B cell (primary cell): Measurements from ENCODE around the gene F13A1. TPM values are rescaled to one million over a fixed set of nuclear protein-coding genes. Genes with fewer than 3 reads are reported as not detected.

ENCODE experiments used
- ATAC-seq: fragments of 200-7000 bp; cut with Tn5 transposase; one replicate; pipeline ENCODE4 v1.10.0; 2021; ENCODE audit warnings: low read depth, mild to moderate bottlenecking, moderate number of reproducible peaks, moderate library complexity
- CTCF ChIA-PET: fragments of 350-600 bp; sonication (Branson Sonifier 250); formaldehyde crosslinking; loops from one replicate; lab custom pipeline; 2021; ENCODE audit warnings: antibody characterized with exemption, inconsistent platforms; lab: Charles Lee
- POLR2A ChIA-PET: fragments of 350-600 bp; sonication (Branson Sonifier 250); formaldehyde crosslinking; loops from one replicate; lab custom pipeline; 2021; ENCODE audit warnings: antibody characterized with exemption; lab: Charles Lee
- DNase-seq: peaks from one replicate; pipeline ENCODE4 v3.0.0; 2013
- H2AFZ ChIP-seq: 2 replicates; pipeline ENCODE4 v1.6.1; 2012; ENCODE audit warnings: mild to moderate bottlenecking, low read depth, low read length; ENCODE audit not compliant: insufficient read depth, poor library complexity, severe bottlenecking
- H3K27ac ChIP-seq, 2 donors: 1 replicate in 1 of 2; 2 replicates in 1 of 2; pipeline ENCODE4 v1.5.1; 2012 to 2013; ENCODE audit warnings: low read length in 2 of 2, mild to moderate bottlenecking in 2 of 2, moderate library complexity in 1 of 2
- H3K27me3 ChIP-seq, 4 experiments: fragments of 200-600 bp in 1 of 4; sonication (generic) in 1 of 4; replicated peaks in 1 of 4; 1 replicate in 2 of 4; 2 replicates in 2 of 4; pipeline versions ENCODE4 v1.6.1 to v1.7.0; 2013 to 2016; ENCODE audit warnings: low read length in 3 of 4, mild to moderate bottlenecking in 2 of 4, mixed read lengths in 1 of 4, moderate library complexity in 1 of 4; ENCODE audit not compliant: insufficient read depth in 4 of 4, control insufficient read depth in 3 of 4; ENCODE audit errors: control extremely low read depth in 1 of 4
- H3K36me3 ChIP-seq, 2 experiments: replicated peaks in 1 of 2; 1 replicate in 1 of 2; 2 replicates in 1 of 2; pipeline versions ENCODE4 v1.6.1 to v1.7.1; 2013; ENCODE audit warnings: low read length in 1 of 2; ENCODE audit not compliant: insufficient read depth in 2 of 2, control insufficient read depth in 1 of 2; ENCODE audit errors: control extremely low read depth in 1 of 2, extremely low read depth in 1 of 2
- H3K4me1 ChIP-seq, 2 donors: fragments of 200-600 bp in 1 of 2; sonication (generic) in 1 of 2; 1 replicate in 1 of 2; 2 replicates in 1 of 2; pipeline versions ENCODE4 v1.5.1 to v1.6.1; 2013 to 2017; ENCODE audit warnings: low read length in 2 of 2; ENCODE audit not compliant: control insufficient read depth in 2 of 2, insufficient read depth in 2 of 2
- H3K4me2 ChIP-seq: replicated peaks from 2 replicates; pipeline ENCODE3; 2012; ENCODE audit warnings: mild to moderate bottlenecking, low read depth, low read length; ENCODE audit not compliant: poor library complexity, severe bottlenecking
- H3K4me3 ChIP-seq, 5 experiments: fragments of 200-600 bp in 1 of 5; sonication (generic) in 1 of 5; 1 replicate in 3 of 5; 2 replicates in 2 of 5; pipeline versions ENCODE4 v1.5.1 to v1.7.0; 2011 to 2016; ENCODE audit warnings: low read length in 4 of 5, mild to moderate bottlenecking in 4 of 5, low read depth in 2 of 5, control low read depth in 1 of 5, moderate library complexity in 1 of 5; ENCODE audit not compliant: insufficient read depth in 1 of 5; ENCODE audit errors: control extremely low read depth in 1 of 5, extremely low read depth in 1 of 5
- H3K79me2 ChIP-seq: fragments of 200-600 bp; sonication (generic); one replicate; pipeline ENCODE4 v1.6.0; 2016; ENCODE audit warnings: low read length; ENCODE audit not compliant: control insufficient read depth, insufficient read depth
- H3K9ac ChIP-seq: fragments of 200-600 bp; sonication (generic); 2 replicates; pipeline ENCODE4 v1.6.1; 2017; ENCODE audit warnings: mild to moderate bottlenecking, low read length, moderate library complexity
- H3K9me3 ChIP-seq, 3 donors: one replicate each; pipeline versions ENCODE4 v1.6.1 to v1.7.1; 2013; ENCODE audit warnings: low read length in 2 of 3; ENCODE audit not compliant: control insufficient read depth in 2 of 3, insufficient read depth in 1 of 3; ENCODE audit errors: control extremely low read depth in 1 of 3
- H4K20me1 ChIP-seq: 2 replicates; pipeline ENCODE4 v1.6.0; 2012; ENCODE audit warnings: mild to moderate bottlenecking, low read length; ENCODE audit not compliant: insufficient read depth, control insufficient read depth, poor library complexity, severe bottlenecking
- H3K27ac Mint-ChIP-seq: one replicate; pipeline ENCODE4 v1.8.0; 2021; ENCODE audit warnings: mixed read lengths
- H3K27me3 Mint-ChIP-seq: one replicate; pipeline ENCODE4 v1.8.0; 2021; ENCODE audit warnings: mixed read lengths
- H3K4me1 Mint-ChIP-seq: one replicate; pipeline ENCODE4 v1.8.0; 2021; ENCODE audit warnings: mixed read lengths
- H3K4me3 Mint-ChIP-seq: one replicate; pipeline ENCODE4 v1.8.0; 2021; ENCODE audit warnings: mixed read lengths
- H3K9me3 Mint-ChIP-seq: one replicate; pipeline ENCODE4 v1.8.0; 2022; ENCODE audit warnings: mixed read lengths; ENCODE audit not compliant: insufficient read depth
- EZH2 ChIP-seq: IDR thresholded peaks from 2 replicates; pipeline ENCODE4 v1.6.1; 2012; ENCODE audit warnings: borderline replicate concordance, low read depth, mild to moderate bottlenecking, moderate library complexity, low read length; ENCODE audit not compliant: insufficient read depth, poor library complexity, severe bottlenecking
- WGBS: methylation state at CpG from one replicate; pipeline ENCODE4 v1.1.5; 2013; ENCODE audit warnings: missing lambda C conversion rate; ENCODE audit not compliant: insufficient coverage; 5-methylcytosine and 5-hydroxymethylcytosine counted together
- intact Hi-C: fragments of 100-400 bp; cut with micrococcal nuclease; formaldehyde crosslinking; loops from one replicate; pipeline ENCODE4 v1.10.0; 2022
- polyA plus RNA-seq: library from polyadenylated mRNA; depleted of rRNA; stranded (reverse); fragments of >200 nt; gene quantifications from 2 replicates; pipeline ENCODE4 v1.2.3, GENCODE V29; 2012
- total RNA-seq, 2 donors: library from RNA; stranded (reverse); fragments of 120-200 nt in 1 of 2; gene quantifications; 1 replicate in 1 of 2; 2 replicates in 1 of 2; pipeline versions ENCODE4 v1.2.3 to v1.2.4, GENCODE V29; 2013 to 2022
- TF ChIP-seq, protein P1 (sequence below): fragments of 200-600 bp; IDR thresholded peaks from one replicate; pipeline ENCODE4 v1.8.0; 2022; ENCODE audit warnings: antibody characterized with exemption, mild to moderate bottlenecking

Gene F13A1
- total and polyA plus RNA-seq, 2 donors (not counting 1 experiment from before 2014, with no cell fraction given) = 0.43 to 2.0 TPM

DNA sequence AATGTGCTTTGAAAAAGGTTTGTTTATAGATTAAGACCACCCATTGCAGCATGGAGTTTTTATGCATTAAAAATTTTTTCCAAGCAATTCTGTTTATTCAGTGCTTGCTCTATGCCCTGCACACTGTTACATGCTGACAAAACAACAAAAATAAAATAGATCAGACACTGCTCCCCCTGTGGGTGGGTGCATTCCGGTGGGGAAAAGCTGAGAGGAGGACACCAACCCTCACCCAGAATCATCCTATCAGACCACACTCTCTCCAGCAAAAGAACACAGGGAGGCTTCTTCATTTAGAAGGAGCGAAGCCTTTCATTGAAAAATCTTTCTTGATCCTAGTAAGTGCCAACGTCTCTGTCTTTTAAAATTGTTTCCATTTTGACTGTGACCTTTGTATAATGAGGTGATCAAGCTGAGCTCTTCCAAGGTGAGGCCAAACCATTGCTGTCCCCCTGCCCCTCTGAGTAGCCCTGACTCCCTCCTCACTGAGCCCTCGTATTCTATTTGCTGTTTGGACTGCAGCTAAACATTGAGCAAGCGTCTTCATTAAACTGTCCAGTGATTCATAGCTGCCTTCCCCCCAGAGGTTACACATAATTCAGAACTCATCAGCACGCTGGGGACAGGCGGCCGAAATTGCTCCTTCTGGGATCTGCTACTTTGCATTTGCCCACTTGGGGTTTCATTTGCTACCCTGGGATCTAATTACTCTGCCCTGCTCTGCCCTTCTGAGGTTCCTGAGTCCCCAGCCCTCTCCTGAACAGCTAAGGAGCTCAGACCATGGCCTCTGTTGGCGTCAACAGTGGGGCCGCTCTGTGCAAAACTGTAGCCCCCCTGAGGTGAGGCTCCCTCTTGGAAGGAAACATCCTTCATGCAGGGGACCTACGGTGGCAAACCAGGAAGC lies 102.4 kb downstream of the F13A1 start:
- no peaks in the 10 kb centered on the region for H3K4me1 ChIP-seq
- ATAC-seq = no peak
- POLR2A ChIA-PET = no interaction called here
- TF ChIP-seq, protein P1, sequence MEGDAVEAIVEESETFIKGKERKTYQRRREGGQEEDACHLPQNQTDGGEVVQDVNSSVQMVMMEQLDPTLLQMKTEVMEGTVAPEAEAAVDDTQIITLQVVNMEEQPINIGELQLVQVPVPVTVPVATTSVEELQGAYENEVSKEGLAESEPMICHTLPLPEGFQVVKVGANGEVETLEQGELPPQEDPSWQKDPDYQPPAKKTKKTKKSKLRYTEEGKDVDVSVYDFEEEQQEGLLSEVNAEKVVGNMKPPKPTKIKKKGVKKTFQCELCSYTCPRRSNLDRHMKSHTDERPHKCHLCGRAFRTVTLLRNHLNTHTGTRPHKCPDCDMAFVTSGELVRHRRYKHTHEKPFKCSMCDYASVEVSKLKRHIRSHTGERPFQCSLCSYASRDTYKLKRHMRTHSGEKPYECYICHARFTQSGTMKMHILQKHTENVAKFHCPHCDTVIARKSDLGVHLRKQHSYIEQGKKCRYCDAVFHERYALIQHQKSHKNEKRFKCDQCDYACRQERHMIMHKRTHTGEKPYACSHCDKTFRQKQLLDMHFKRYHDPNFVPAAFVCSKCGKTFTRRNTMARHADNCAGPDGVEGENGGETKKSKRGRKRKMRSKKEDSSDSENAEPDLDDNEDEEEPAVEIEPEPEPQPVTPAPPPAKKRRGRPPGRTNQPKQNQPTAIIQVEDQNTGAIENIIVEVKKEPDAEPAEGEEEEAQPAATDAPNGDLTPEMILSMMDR = no peak
- no peak for TF ChIP-seq EZH2
- Mint-ChIP-seq H3K27ac (no peak overlapping the region), H3K27me3 (peaks cover 18% of the 10 kb centered on the region), H3K4me1 (no peaks in the 10 kb centered on the region), H3K4me3 (no peak overlapping the region), H3K9me3 (no peaks in the 10 kb centered on the region)
- no peaks in the 10 kb centered on the region for H3K79me2 ChIP-seq
- no peak overlapping the region for H2AFZ ChIP-seq
- no peak overlapping the region for H3K4me2 ChIP-seq
- no peaks in the 10 kb centered on the region for H3K9me3 ChIP-seq
- 89% methylated on average over 9 of the region's 11 CpGs for WGBS
- intact Hi-C loops = no loop called here
- no peak overlapping the region for H3K9ac ChIP-seq
- no peaks in the 10 kb centered on the region for H3K27me3 ChIP-seq
- no peaks in the 10 kb centered on the region for H4K20me1 ChIP-seq
- DNase-seq = no peak
- no peaks in the 10 kb centered on the region for H3K36me3 ChIP-seq
- H3K4me3 ChIP-seq = no peak overlapping the region
- CTCF ChIA-PET = no interaction called here
- H3K27ac ChIP-seq = no peak overlapping the region

DNA sequence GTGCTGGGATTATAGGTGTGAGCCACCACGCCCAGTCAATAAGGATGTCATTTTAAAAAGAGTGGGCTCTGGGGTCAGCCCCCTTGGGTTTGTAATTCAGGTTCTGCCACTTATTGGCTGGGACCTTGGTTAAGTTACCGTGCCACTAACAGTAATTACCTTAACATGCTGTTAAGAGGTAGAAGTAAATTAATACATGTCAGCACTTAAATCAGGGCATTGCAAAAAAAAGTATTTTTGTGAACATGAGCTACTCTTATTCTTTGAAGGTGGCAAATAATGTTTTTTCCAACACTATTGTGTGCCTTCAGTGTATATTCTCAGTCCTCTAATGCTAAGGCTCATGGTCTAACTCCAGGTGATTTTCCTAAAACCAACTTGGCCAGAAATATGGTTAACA lies 109.5 kb downstream of the F13A1 start:
- Histone ChIP-seq H3K36me3 (no peaks in the 10 kb centered on the region), H3K79me2 (no peaks in the 10 kb centered on the region), H4K20me1 (no peaks in the 10 kb centered on the region), H3K4me2 (no peak overlapping the region), H3K27ac (no peak overlapping the region), H3K4me1 (no peaks in the 10 kb centered on the region), H2AFZ (no peak overlapping the region), H3K9ac (no peak overlapping the region), H3K4me3 (no peak overlapping the region), H3K27me3 (no peaks in the 10 kb centered on the region), H3K9me3 (peaks cover 1 to 12% (median 10%) of the 10 kb centered on the region in 3 donors)
- WGBS = 100% methylated on average over 1 of the region's 2 CpGs
- ChIA-PET CTCF (no interaction called here), POLR2A (no interaction called here)
- H3K27ac Mint-ChIP-seq = no peak overlapping the region
- peaks cover 5% of the 10 kb centered on the region for H3K27me3 Mint-ChIP-seq
- TF ChIP-seq, protein P1 = no peak
- TF ChIP-seq EZH2 = no peak
- DNase-seq (no peak), ATAC-seq (no peak)
- no peak overlapping the region for H3K4me3 Mint-ChIP-seq
- no peaks in the 10 kb centered on the region for H3K4me1 Mint-ChIP-seq
- intact Hi-C loops = no loop called here
- peaks cover 6% of the 10 kb centered on the region for H3K9me3 Mint-ChIP-seq
